GM10266 (cell line): ENCODE data around the gene ZNF407.

Experiments used
- DNase-seq: peaks from one replicate; pipeline ENCODE4 v3.0.0; 2012; ENCODE audit errors: extremely low spot score
- TF ChIP-seq, protein P1 (sequence below): IDR thresholded peaks from 2 replicates; pipeline ENCODE4 v1.5.1; 2012; ENCODE audit warnings: mild to moderate bottlenecking, low read depth; ENCODE audit not compliant: control insufficient read depth, insufficient read depth; ENCODE audit errors: missing control alignments

Gene ZNF407

GRCh38 chr18:74951165-74951760 lies 353.6 kb downstream of the ZNF407 start:
- TF ChIP-seq, protein P1, sequence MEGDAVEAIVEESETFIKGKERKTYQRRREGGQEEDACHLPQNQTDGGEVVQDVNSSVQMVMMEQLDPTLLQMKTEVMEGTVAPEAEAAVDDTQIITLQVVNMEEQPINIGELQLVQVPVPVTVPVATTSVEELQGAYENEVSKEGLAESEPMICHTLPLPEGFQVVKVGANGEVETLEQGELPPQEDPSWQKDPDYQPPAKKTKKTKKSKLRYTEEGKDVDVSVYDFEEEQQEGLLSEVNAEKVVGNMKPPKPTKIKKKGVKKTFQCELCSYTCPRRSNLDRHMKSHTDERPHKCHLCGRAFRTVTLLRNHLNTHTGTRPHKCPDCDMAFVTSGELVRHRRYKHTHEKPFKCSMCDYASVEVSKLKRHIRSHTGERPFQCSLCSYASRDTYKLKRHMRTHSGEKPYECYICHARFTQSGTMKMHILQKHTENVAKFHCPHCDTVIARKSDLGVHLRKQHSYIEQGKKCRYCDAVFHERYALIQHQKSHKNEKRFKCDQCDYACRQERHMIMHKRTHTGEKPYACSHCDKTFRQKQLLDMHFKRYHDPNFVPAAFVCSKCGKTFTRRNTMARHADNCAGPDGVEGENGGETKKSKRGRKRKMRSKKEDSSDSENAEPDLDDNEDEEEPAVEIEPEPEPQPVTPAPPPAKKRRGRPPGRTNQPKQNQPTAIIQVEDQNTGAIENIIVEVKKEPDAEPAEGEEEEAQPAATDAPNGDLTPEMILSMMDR: no peak
- peak; percentile 23 for DNase-seq

GRCh38 chr18:74957588-74958224 lies 360.0 kb downstream of the ZNF407 start:
- DNase-seq: no peak
- TF ChIP-seq, protein P1: no peak

DNA sequence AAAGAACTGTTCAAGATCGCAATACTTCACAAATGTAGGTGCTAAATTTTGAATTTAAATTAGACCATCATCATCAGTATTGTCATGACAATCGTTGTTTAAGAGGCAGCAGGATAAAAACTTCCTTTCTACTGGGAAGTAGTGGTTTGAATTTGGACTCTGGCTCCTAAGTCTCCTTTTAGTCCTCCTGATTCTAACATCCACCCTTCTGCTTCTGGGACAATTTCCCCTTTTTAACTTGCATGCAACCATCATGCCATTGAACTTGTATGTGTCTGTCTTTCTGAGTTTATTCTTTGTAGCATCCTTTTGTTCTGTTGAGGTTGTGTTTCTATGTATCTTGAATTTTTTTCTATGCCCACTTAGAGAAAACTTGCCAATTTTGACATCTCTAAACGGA lies 361.5 kb downstream of the ZNF407 start:
- no peak for DNase-seq
- TF ChIP-seq, protein P1: no peak

GRCh38 chr18:74961596-74961995 lies 363.9 kb downstream of the ZNF407 start:
- DNase-seq: no peak
- TF ChIP-seq, protein P1: no peak

- peak; percentile 22 for DNase-seq
- TF ChIP-seq, protein P1: peak; percentile 48
Measured at GRCh38 chr18:74963820-74964446, 366.3 kb downstream of the ZNF407 start.

DNA sequence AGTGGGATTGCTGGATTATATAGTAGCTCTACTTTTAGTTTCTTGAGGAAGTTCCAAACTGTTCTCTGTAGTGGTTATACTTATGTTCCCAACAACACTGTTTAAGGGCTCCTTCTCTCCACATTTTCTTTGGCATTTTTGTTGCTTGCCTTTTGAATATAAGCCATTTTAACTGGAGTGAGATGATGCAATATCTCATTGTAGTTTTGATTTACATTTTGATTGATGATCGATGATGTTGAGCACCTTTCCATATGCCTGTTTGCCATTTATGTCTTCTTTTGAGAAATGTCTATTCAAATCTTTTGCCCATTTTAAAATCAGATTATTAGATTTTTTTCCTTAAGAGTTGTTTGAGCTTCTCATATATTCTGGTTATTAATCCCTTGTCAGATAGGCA lies 368.0 kb downstream of the ZNF407 start:
- TF ChIP-seq, protein P1: no peak
- no peak for DNase-seq

DNA sequence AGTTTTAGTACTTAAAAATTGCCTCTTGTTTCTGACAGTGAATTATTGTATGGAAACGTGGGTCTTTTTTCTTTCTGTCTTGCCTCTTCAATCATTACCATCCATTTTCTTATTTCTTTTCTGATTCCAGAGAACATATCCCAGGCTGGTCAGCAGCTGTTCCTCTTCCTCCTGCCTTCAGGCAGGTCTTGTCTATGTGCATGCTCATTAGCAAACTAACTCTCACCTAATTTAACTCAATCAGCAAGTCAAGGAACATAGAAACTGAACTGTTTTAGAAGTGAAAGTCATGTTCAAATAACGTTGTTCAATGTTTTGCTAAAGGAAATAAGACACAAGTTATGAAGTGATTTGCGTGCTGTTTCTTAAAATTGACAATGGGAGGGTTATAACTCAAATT lies 369.8 kb downstream of the ZNF407 start:
- TF ChIP-seq, protein P1: no peak
- DNase-seq: no peak
